IMR-90 (cell line): ENCODE results near the gene THADA. TPM values are rescaled to one million over a fixed set of nuclear protein-coding genes. Genes with fewer than 3 reads are reported as not detected.

ENCODE experiments used
- ATAC-seq: fragments of 200-7000 bp; cut with Tn5 transposase; 2 replicates; pipeline ENCODE4 v1.9.1; 2020; ENCODE audit warnings: low read depth, mild to moderate bottlenecking, moderate library complexity
- BruUV-seq: library from RNA; stranded (reverse); fragments of 400-500 nt; replicated peaks from 2 replicates; lab custom pipeline; 2021; lab: Mats Ljungman, UMichigan
- CTCF ChIA-PET: fragments of 300-600 bp; formaldehyde crosslinking; extraction: SDS; loops from one replicate; lab custom pipeline; 2021; ENCODE audit warnings: antibody characterized with exemption; lab: Yijun Ruan, JAX
- POLR2A ChIA-PET: fragments of 300-600 bp; sonication (Branson Sonifier 250); formaldehyde crosslinking; loops from one replicate; lab custom pipeline; 2022; ENCODE audit warnings: antibody characterized with exemption; ENCODE audit not compliant: unreplicated experiment; lab: Charles Lee
- DNase-seq: peaks from one replicate; pipeline ENCODE4 v3.0.0; 2013
- H2AFZ ChIP-seq: replicated peaks from 2 replicates; pipeline ENCODE3; 2013; ENCODE audit warnings: low read length, mild to moderate bottlenecking; ENCODE audit not compliant: poor library complexity
- H2AK5ac ChIP-seq: 2 replicates; pipeline ENCODE4 v1.6.1; 2013; ENCODE audit warnings: low read depth, low read length, inconsistent platforms
- H2AK9ac ChIP-seq: replicated peaks from 2 replicates; pipeline ENCODE3; 2013; ENCODE audit warnings: mild to moderate bottlenecking, low read depth, low read length, moderate library complexity; ENCODE audit not compliant: poor library complexity
- H2BK120ac ChIP-seq: 2 replicates; pipeline ENCODE4 v1.6.1; 2013; ENCODE audit warnings: low read depth, low read length, inconsistent platforms
- H2BK15ac ChIP-seq: 3 replicates; pipeline ENCODE4 v1.6.1; 2013; ENCODE audit warnings: low read depth, low read length, inconsistent platforms
- H2BK20ac ChIP-seq: 2 replicates; pipeline ENCODE4 v1.6.1; 2013; ENCODE audit warnings: low read depth, mild to moderate bottlenecking, inconsistent platforms, low read length, moderate library complexity
- H2BK5ac ChIP-seq: 2 replicates; pipeline ENCODE4 v1.6.1; 2013; ENCODE audit warnings: mild to moderate bottlenecking, low read depth, low read length, inconsistent platforms; ENCODE audit not compliant: poor library complexity, severe bottlenecking
- H3K14ac ChIP-seq: replicated peaks from 2 replicates; pipeline ENCODE4 v1.6.1; 2013; ENCODE audit warnings: low read depth, low read length, inconsistent platforms
- H3K18ac ChIP-seq: 2 replicates; pipeline ENCODE4 v1.6.1; 2013; ENCODE audit warnings: low read depth, low read length, control low read depth
- H3K23ac ChIP-seq: 2 replicates; pipeline ENCODE4 v1.6.1; 2013; ENCODE audit warnings: low read depth, low read length, inconsistent platforms
- H3K27ac ChIP-seq: 2 replicates; pipeline ENCODE4 v1.5.1; 2013; ENCODE audit warnings: mild to moderate bottlenecking, control low read depth, low read length; ENCODE audit not compliant: insufficient read depth
- H3K27me3 ChIP-seq: 2 replicates; pipeline ENCODE4 v1.6.1; 2013; ENCODE audit warnings: low read length; ENCODE audit not compliant: control insufficient read depth, insufficient read depth
- H3K36me3 ChIP-seq: 2 replicates; pipeline ENCODE4 v1.6.1; 2013; ENCODE audit warnings: low read length, mixed read lengths; ENCODE audit not compliant: control insufficient read depth, insufficient read depth
- H3K4ac ChIP-seq: 2 replicates; pipeline ENCODE4 v1.6.1; 2013; ENCODE audit warnings: low read depth, low read length, inconsistent platforms
- H3K4me1 ChIP-seq: 2 replicates; pipeline ENCODE4 v1.6.1; 2013; ENCODE audit warnings: low read length, mixed read lengths; ENCODE audit not compliant: control insufficient read depth, insufficient read depth
- H3K4me2 ChIP-seq: 2 replicates; pipeline ENCODE4 v1.6.1; 2013; ENCODE audit warnings: low read depth, mild to moderate bottlenecking, control low read depth, low read length, moderate library complexity
- H3K4me3 ChIP-seq: 2 replicates; pipeline ENCODE4 v1.5.1; 2013; ENCODE audit warnings: low read depth, mild to moderate bottlenecking, control low read depth, low read length, moderate library complexity; ENCODE audit not compliant: insufficient read depth
- H3K56ac ChIP-seq: 2 replicates; pipeline ENCODE4 v1.6.1; 2013; ENCODE audit warnings: low read length, inconsistent platforms; ENCODE audit not compliant: insufficient read depth; ENCODE audit errors: extremely low read depth
- H3K79me1 ChIP-seq, 2 experiments: 2 replicates each; pipeline ENCODE4 v1.6.1; 2013; ENCODE audit warnings: low read length in 2 of 2, inconsistent platforms in 1 of 2, low read depth in 1 of 2
- H3K9ac ChIP-seq: 2 replicates; pipeline ENCODE4 v1.6.1; 2013; ENCODE audit warnings: low read depth, low read length, control low read depth
- H3K9me1 ChIP-seq: 2 replicates; pipeline ENCODE4 v1.6.1; 2013; ENCODE audit warnings: low read length, inconsistent platforms; ENCODE audit not compliant: insufficient read depth
- H3K9me3 ChIP-seq: 2 replicates; pipeline ENCODE4 v1.6.1; 2013; ENCODE audit warnings: low read length; ENCODE audit not compliant: control insufficient read depth, insufficient read depth
- H4K20me1 ChIP-seq: 2 replicates; pipeline ENCODE4 v1.6.1; 2013; ENCODE audit warnings: low read length, inconsistent platforms; ENCODE audit not compliant: insufficient read depth
- H4K5ac ChIP-seq: 2 replicates; pipeline ENCODE4 v1.6.1; 2013; ENCODE audit warnings: mild to moderate bottlenecking, low read depth, low read length, control low read depth
- H4K8ac ChIP-seq, 2 experiments: 2 replicates each; pipeline ENCODE4 v1.6.1; 2013; ENCODE audit warnings: low read depth in 2 of 2, low read length in 2 of 2, control low read depth in 1 of 2, inconsistent platforms in 1 of 2
- H4K91ac ChIP-seq: 2 replicates; pipeline ENCODE4 v1.6.1; 2013; ENCODE audit warnings: low read depth, low read length, inconsistent platforms; ENCODE audit not compliant: insufficient read depth
- FOS ChIP-seq: fragments of 150-350 bp; IDR thresholded peaks from 2 replicates; pipeline ENCODE4 v1.6.1; 2016; ENCODE audit warnings: low read depth, low read length
- MAFK ChIP-seq: IDR thresholded peaks from 2 replicates; pipeline ENCODE4 v1.6.1; 2012; ENCODE audit warnings: low read depth, low read length, improper control_type of control experiment
- POLR2A ChIP-seq: IDR thresholded peaks from 2 replicates; pipeline ENCODE4 v1.6.1; 2012; ENCODE audit warnings: mild to moderate bottlenecking, low read depth, low read length
- RCOR1 ChIP-seq: IDR thresholded peaks from 2 replicates; pipeline ENCODE4 v1.6.1; 2012; ENCODE audit warnings: mild to moderate bottlenecking, low read length, improper control_type of control experiment; ENCODE audit not compliant: insufficient replicate concordance
- WGBS, 2 experiments: methylation state at CpG; one replicate each; pipeline versions ENCODE4 v1.1.5 to v1.1.7; 2013; ENCODE audit warnings: missing lambda C conversion rate in 2 of 2; ENCODE audit not compliant: insufficient read length in 1 of 2; ENCODE audit errors: extremely low coverage in 2 of 2; 5-methylcytosine and 5-hydroxymethylcytosine counted together
- dilution Hi-C: fragments of 300-500 bp; cut with HindIII; formaldehyde crosslinking; loops from one replicate; pipeline ENCODE4 v1.14.3; 2018; ENCODE audit warnings: low sequenced_read_pairs; ENCODE audit not compliant: unreplicated experiment
- in situ Hi-C: fragments of 300-500 bp; cut with MboI; formaldehyde crosslinking; loops from 3 replicates; pipeline ENCODE4 v1.14.3; 2019; ENCODE audit warnings: low sequenced_read_pairs, inconsistent platforms, mixed read lengths
- intact Hi-C: fragments of 100-400 bp; cut with micrococcal nuclease; formaldehyde crosslinking; loops from 2 replicates; pipeline ENCODE4 v1.10.0; 2022
- polyA plus RNA-seq, 3 experiments: library from polyadenylated mRNA; depleted of rRNA; stranded (reverse); fragments of >200 nt; gene quantifications; 2 replicates each; pipeline ENCODE4 v1.2.3, GENCODE V29; 2012; ENCODE audit warnings: low replicate concordance in 1 of 3
- total RNA-seq: library from RNA; depleted of rRNA; stranded (reverse); fragments of >200 nt; gene quantifications from 2 replicates; pipeline ENCODE4 v1.2.3, GENCODE V29; 2012
- TF ChIP-seq, protein P1 (sequence below): fragments of 150-350 bp; IDR thresholded peaks from 2 replicates; pipeline ENCODE4 v1.6.1; 2017; ENCODE audit warnings: mild to moderate bottlenecking, antibody characterized with exemption, low read length, low read depth

Gene THADA
- total and polyA plus RNA-seq, 2 of the 4 experiments (the other 2 are of a cell fraction): 10.5 to 21.3 TPM

DNA sequence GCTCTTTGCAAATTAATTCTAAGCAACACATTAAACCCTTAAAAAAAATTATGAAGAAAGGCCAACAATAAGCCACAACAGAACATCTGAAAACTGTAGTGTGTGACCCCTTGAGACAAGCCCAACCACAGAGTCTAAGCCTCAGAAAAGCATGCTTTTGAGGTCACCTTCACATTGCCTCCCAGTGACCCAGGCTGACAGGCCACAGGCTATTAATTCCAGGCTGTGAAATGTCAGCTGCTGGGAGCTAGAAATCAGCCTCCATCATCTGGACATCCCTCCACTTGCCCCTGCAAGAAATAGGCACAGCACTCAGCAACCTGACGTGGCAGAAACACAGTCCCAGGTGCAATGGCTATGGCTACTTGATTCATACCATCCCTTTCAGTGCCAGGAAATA is 190.0 kb downstream of the THADA start:
- no peak for ATAC-seq
- POLR2A ChIA-PET: no interaction called here
- Histone ChIP-seq H3K56ac (no peak overlapping the region), H4K8ac (no peak overlapping the region), H3K27me3 (0 out of 2 replicates have a peak, but pooled peaks cover 2% of the 10 kb centered on the region), H3K4ac (peak overlapping the region; percentile 50), H3K4me3 (no peak overlapping the region), H2AK9ac (no peak overlapping the region), H2BK120ac (peak overlapping the region; percentile 71), H3K18ac (peak overlapping the region; percentile 57; the same call in 1 of the 2 replicates), H3K79me1 (no peaks in the 10 kb centered on the region), H3K9ac (no peak overlapping the region), H2BK5ac (no peak overlapping the region), H3K9me3 (no peaks in the 10 kb centered on the region), H2BK20ac (no peak overlapping the region; the same call in 1 of the 2 replicates), H2AFZ (no peak overlapping the region), H4K91ac (no peak overlapping the region; the same call in 1 of the 2 replicates), H3K27ac (no peak overlapping the region), H3K23ac (no peak overlapping the region), H3K9me1 (peaks cover 5% of the 10 kb centered on the region; the same call in 1 of the 2 replicates), H4K5ac (peak overlapping the region; percentile 9; the same call in 1 of the 2 replicates), H2AK5ac (peak overlapping the region; percentile 74; the same call in 1 of the 2 replicates), H3K14ac (0 out of 2 replicates have a peak overlapping the region, but pooled peaks have one; percentile 1), H4K20me1 (no peaks in the 10 kb centered on the region), H3K4me1 (peaks cover 8% of the 10 kb centered on the region), H3K4me2 (no peak overlapping the region), H2BK15ac (no peak overlapping the region), H3K36me3 (no peaks in the 10 kb centered on the region)
- CTCF ChIA-PET: no interaction called here
- TF ChIP-seq MAFK (no peak), POLR2A (no peak), FOS (no peak), RCOR1 (no peak)
- TF ChIP-seq, protein P1, sequence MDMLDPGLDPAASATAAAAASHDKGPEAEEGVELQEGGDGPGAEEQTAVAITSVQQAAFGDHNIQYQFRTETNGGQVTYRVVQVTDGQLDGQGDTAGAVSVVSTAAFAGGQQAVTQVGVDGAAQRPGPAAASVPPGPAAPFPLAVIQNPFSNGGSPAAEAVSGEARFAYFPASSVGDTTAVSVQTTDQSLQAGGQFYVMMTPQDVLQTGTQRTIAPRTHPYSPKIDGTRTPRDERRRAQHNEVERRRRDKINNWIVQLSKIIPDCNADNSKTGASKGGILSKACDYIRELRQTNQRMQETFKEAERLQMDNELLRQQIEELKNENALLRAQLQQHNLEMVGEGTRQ: no peak
- in situ Hi-C loops (no loop called here), intact Hi-C loops (no loop called here), dilution Hi-C loops (no loop called here)
- WGBS, 2 experiments: no CpG with 5 or more reads among the region's 1 CpG
- BruUV-seq: no TSS peak
- no peak for DNase-seq
